Cardiac muscle cell (in vitro differentiated cells and primary cell): Measurements from ENCODE around the gene MMP3. TPM values are rescaled to one million over a fixed set of nuclear protein-coding genes. Genes with fewer than 3 reads are reported as not detected.

Experiments used
- DNase-seq, 2 donors: peaks; one replicate each; pipeline versions ENCODE4 v3.0.0 to v3.0.0-alpha.2; 2010 to 2017; ENCODE audit warnings: low read depth in 1 of 2, low spot score in 1 of 2
- H3K27ac ChIP-seq: fragments of 200-600 bp; sonication (generic); 2 replicates; pipeline ENCODE4 v1.5.1; 2016
- H3K27me3 ChIP-seq: fragments of 200-600 bp; sonication (generic); 2 replicates; pipeline ENCODE4 v1.6.0; 2016; ENCODE audit warnings: control low read depth
- H3K36me3 ChIP-seq: fragments of 200-600 bp; sonication (generic); 2 replicates; pipeline ENCODE4 v1.5.1; 2016; ENCODE audit warnings: control low read depth
- H3K4me1 ChIP-seq: fragments of 200-600 bp; sonication (generic); 2 replicates; pipeline ENCODE4 v1.8.1; 2017; ENCODE audit warnings: low read depth, mild to moderate bottlenecking, mixed run types
- H3K4me3 ChIP-seq: fragments of 200-600 bp; sonication (generic); 2 replicates; pipeline ENCODE4 v1.5.1; 2016; ENCODE audit warnings: mild to moderate bottlenecking
- H3K9me3 ChIP-seq: fragments of 200-600 bp; sonication (generic); 2 replicates; pipeline ENCODE4 v1.5.1; 2017; ENCODE audit warnings: low read depth, mild to moderate bottlenecking, control low read depth
- polyA plus RNA-seq: library from polyadenylated mRNA; unstranded; fragments of >200 nt; fragmentation: Nextera tagmentation; extraction: Ambion mirVana; gene quantifications from 2 replicates; pipeline ENCODE4 v1.2.1, GENCODE V29; 2016
- total RNA-seq: library from RNA; depleted of rRNA; stranded (reverse); fragments of >200 nt; gene quantifications from 2 replicates; pipeline ENCODE4 v1.2.3, GENCODE V29; 2016
- TF ChIP-seq, protein P1 (sequence below): IDR thresholded peaks from 2 replicates; pipeline ENCODE4 v1.5.1; 2012; ENCODE audit warnings: low read depth, mild to moderate bottlenecking, low read length

MMP3 gene
- total and polyA plus RNA-seq, 2 experiments from 2014 or later: not detected

DNA sequence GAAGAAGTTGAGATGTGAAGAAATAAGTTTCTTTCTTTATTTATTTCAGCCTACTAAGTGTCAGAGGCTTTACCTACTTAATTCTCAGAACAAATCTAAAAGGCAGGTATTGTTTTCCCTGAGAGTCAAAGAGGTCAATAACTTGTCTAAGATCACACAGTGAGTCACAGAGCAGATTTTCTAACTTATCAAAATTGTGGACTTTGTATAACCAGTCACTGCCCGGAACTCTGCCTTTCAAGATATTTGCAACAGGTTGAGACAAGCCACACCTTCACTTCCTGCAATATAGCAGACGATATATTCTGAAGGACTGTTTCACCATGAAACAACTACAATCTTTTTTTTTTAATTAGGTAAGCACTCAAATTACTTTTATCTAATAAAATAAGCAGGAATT, 10.5 kb upstream of the MMP3 start:
- no peak overlapping the region for H3K4me3 ChIP-seq
- DNase-seq: no peak
- H3K36me3 ChIP-seq: no peaks in the 10 kb centered on the region
- no peaks in the 10 kb centered on the region for H3K27me3 ChIP-seq
- TF ChIP-seq, protein P1, sequence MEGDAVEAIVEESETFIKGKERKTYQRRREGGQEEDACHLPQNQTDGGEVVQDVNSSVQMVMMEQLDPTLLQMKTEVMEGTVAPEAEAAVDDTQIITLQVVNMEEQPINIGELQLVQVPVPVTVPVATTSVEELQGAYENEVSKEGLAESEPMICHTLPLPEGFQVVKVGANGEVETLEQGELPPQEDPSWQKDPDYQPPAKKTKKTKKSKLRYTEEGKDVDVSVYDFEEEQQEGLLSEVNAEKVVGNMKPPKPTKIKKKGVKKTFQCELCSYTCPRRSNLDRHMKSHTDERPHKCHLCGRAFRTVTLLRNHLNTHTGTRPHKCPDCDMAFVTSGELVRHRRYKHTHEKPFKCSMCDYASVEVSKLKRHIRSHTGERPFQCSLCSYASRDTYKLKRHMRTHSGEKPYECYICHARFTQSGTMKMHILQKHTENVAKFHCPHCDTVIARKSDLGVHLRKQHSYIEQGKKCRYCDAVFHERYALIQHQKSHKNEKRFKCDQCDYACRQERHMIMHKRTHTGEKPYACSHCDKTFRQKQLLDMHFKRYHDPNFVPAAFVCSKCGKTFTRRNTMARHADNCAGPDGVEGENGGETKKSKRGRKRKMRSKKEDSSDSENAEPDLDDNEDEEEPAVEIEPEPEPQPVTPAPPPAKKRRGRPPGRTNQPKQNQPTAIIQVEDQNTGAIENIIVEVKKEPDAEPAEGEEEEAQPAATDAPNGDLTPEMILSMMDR: no peak
- no peaks in the 10 kb centered on the region for H3K9me3 ChIP-seq
- no peaks in the 10 kb centered on the region for H3K4me1 ChIP-seq
- no peak overlapping the region for H3K27ac ChIP-seq

DNA sequence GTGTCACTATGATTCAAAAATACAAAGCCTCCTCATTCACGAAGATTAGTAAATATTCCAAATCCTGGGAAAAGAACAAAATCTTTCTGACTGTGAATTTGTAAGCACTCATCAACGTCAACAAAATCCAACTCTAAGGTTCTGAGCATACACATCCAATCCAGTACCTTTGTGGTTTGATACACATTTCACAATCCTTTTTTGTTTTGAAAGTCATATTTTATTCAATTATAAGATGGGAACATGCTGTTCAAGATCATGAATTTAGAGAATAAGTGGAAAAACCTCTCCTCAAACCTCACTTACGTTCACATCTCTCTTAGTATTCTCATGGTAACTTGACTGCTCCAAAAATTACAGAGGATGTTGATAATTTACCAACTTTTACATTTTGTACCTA, 9.6 kb upstream of the MMP3 start:
- DNase-seq: no peak
- H3K4me1 ChIP-seq: no peaks in the 10 kb centered on the region
- TF ChIP-seq, protein P1: no peak
- H3K4me3 ChIP-seq: no peak overlapping the region
- no peaks in the 10 kb centered on the region for H3K9me3 ChIP-seq
- H3K27ac ChIP-seq: no peak overlapping the region
- H3K36me3 ChIP-seq: no peaks in the 10 kb centered on the region
- no peaks in the 10 kb centered on the region for H3K27me3 ChIP-seq

DNA sequence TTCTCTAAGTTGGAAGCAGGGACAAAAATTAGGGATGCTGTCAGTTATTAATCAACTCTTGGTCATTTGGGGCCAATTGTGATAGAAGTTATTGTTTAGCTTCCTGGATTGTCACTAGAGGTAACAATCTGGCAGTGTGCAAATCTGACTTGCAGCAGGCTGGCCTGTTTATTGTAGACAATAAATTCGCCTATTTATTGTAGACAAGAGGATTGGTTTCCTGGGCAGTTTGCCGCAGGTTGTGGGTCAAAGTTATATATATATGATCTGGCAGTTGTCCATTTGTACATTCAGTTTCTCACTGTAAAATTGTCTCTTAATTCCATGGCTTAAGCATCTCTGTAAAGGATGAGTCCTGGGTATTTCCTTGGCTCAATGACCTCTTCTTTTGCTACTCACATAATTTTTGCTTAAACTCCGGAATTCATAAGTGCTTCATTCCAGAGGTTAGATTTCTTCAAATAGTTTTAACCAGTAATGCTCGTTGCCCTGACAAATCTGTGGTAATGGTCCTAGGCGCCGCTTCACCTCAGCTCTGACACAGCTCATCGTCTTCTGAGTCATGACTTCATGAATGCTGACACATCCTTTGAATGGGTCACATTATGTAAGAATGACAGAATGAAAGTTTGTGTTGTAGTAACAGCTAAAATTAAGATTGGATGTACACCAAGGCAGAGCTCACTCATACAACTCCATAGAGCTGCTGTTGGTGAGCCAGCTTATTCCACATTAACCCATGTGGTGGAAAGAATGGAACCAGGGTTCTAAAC, 7.8 kb upstream of the MMP3 start:
- Histone ChIP-seq H3K27ac (no peak overlapping the region), H3K27me3 (no peaks in the 10 kb centered on the region), H3K4me1 (no peaks in the 10 kb centered on the region), H3K4me3 (no peak overlapping the region), H3K9me3 (no peaks in the 10 kb centered on the region), H3K36me3 (no peaks in the 10 kb centered on the region)
- peak in 1 of 2 donors; percentile 16 for DNase-seq
- TF ChIP-seq, protein P1: no peak

DNA sequence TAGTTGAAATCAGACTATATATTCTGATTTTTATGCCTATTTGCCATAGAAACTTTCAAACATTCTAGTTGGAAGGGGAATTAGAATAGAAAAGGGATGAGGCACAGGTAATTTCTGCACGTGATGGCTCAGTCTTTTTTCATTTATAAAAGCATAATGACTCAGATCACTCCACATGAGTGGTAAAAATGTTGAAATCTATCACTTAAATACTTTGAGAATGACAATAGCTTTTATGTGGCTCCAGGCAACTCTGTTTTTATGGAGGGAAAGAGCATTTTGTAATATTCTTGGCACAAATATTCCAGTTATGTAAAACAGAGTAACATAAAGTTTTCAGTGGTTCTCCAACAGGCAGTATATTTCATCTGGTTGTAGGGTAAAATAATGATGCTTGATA, 5.9 kb upstream of the MMP3 start:
- peak in 1 of 2 donors; percentile 11 for DNase-seq

DNA sequence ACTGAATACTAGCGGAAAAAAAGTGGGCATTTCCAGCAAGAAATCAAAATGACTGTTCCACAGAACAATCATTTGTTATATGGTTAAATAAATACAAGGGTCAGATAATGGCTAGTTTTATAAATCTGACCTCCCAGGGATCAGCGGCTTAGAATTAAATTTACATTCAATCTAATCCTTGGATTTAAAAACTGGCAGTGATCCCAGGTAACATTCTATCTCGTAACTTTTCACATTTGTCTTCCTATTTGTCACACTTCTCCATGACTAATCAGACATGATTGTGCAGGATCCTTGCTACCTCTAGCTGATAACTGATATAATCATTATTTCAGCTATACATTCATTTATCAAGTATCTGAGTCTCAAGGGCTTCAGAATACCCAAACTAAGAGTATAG, 2.9 kb upstream of the MMP3 start:
- no peak overlapping the region for H3K4me3 ChIP-seq
- no peak for DNase-seq
- no peaks in the 10 kb centered on the region for H3K9me3 ChIP-seq
- H3K4me1 ChIP-seq: no peaks in the 10 kb centered on the region
- H3K27me3 ChIP-seq: no peaks in the 10 kb centered on the region
- H3K36me3 ChIP-seq: no peaks in the 10 kb centered on the region
- H3K27ac ChIP-seq: no peak overlapping the region
- TF ChIP-seq, protein P1: no peak

More for the DNA sequence above, 5.9 kb upstream of the MMP3 start:
- Histone ChIP-seq H3K36me3 (no peaks in the 10 kb centered on the region), H3K9me3 (no peaks in the 10 kb centered on the region), H3K27ac (no peak overlapping the region), H3K27me3 (no peaks in the 10 kb centered on the region), H3K4me1 (no peaks in the 10 kb centered on the region), H3K4me3 (no peak overlapping the region)
- TF ChIP-seq, protein P1: no peak
